ENCODE data around the gene DCHS1.

DCHS1 gene

GRCh38 chr11:6673523-6674218 is 18.1 kb upstream of the DCHS1 start:
- no peak for DNase-seq (ENCODE audit: low read depth)

- DNase-seq (ENCODE audit: low read depth): no peak
These were observed 16.4 kb upstream of the DCHS1 start for GRCh38 chr11:6671991-6672390.

- no peak for DNase-seq (ENCODE audit: low read depth)
These were observed 14.7 kb upstream of the DCHS1 start for GRCh38 chr11:6670202-6670830.

GRCh38 chr11:6667733-6668374 is 12.2 kb upstream of the DCHS1 start:
- DNase-seq (ENCODE audit: low read depth): peak; percentile 16

GRCh38 chr11:6666302-6667183 is 10.9 kb upstream of the DCHS1 start:
- DNase-seq (ENCODE audit: low read depth): no peak

- DNase-seq (ENCODE audit: low read depth): no peak
These were observed 8.9 kb upstream of the DCHS1 start for GRCh38 chr11:6664551-6664950.

- DNase-seq (ENCODE audit: low read depth): no peak
These were observed 8.3 kb upstream of the DCHS1 start for GRCh38 chr11:6663794-6664469.

- DNase-seq (ENCODE audit: low read depth): no peak
These were observed 5.1 kb upstream of the DCHS1 start for GRCh38 chr11:6660712-6661111.

GRCh38 chr11:6658647-6659046 is 3.0 kb upstream of the DCHS1 start:
- no peak for DNase-seq (ENCODE audit: low read depth)

GRCh38 chr11:6657346-6657745 is 1.7 kb upstream of the DCHS1 start:
- no peak for DNase-seq (ENCODE audit: low read depth)

GRCh38 chr11:6656936-6657335 is 1.3 kb upstream of the DCHS1 start:
- no peak for DNase-seq (ENCODE audit: low read depth)

GRCh38 chr11:6656584-6656915 is 941 bp upstream of the DCHS1 start:
- no peak for DNase-seq (ENCODE audit: low read depth)

- peak; percentile 29 for DNase-seq (ENCODE audit: low read depth)
These were observed 404 bp downstream of the DCHS1 start for GRCh38 chr11:6655020-6655789.

GRCh38 chr11:6654281-6655019 is 1.2 kb downstream of the DCHS1 start:
- no peak for DNase-seq (ENCODE audit: low read depth)

- DNase-seq (ENCODE audit: low read depth): no peak
These were observed 2.0 kb downstream of the DCHS1 start for GRCh38 chr11:6653656-6654055.

- DNase-seq (ENCODE audit: low read depth): no peak
These were observed 2.5 kb downstream of the DCHS1 start for GRCh38 chr11:6653097-6653496.

GRCh38 chr11:6652182-6652581 is 3.4 kb downstream of the DCHS1 start:
- DNase-seq (ENCODE audit: low read depth): no peak

- peak; percentile 31 for DNase-seq (ENCODE audit: low read depth)
These were observed 4.6 kb downstream of the DCHS1 start for GRCh38 chr11:6650980-6651379.

- no peak for DNase-seq (ENCODE audit: low read depth)
These were observed 5.5 kb downstream of the DCHS1 start for GRCh38 chr11:6650104-6650503.

- no peak for DNase-seq (ENCODE audit: low read depth)
These were observed 7.1 kb downstream of the DCHS1 start for GRCh38 chr11:6648501-6648900.

GRCh38 chr11:6647836-6648235 is 7.8 kb downstream of the DCHS1 start:
- no peak for DNase-seq (ENCODE audit: low read depth)

Data from stimulated activated CD4-positive, alpha-beta T cell treated with anti-CD3 and anti-CD28 coated beads, Interleukin-2, amount 100 ng/mL, for 4 hours (primary cell).